Activated CD8-positive, alpha-beta T cell treated with anti-CD3 and anti-CD28 coated beads, Interleukin-2, amount 10 ng/mL, durations not matched to agents 7 days and 5 days (primary cell): Measurements from ENCODE around the gene RIN3. TPM values are rescaled to one million over a fixed set of nuclear protein-coding genes. Genes with fewer than 3 reads are reported as not detected.
A peak's percentile ranks its signal among the peaks of the same experiment; 100 is the strongest.

Experiments
- ATAC-seq: fragments of 150-1000 bp; cut with Tn5 transposase; one replicate; pipeline ENCODE4 v1.10.0; 2021; ENCODE audit warnings: moderate library complexity
- CTCF ChIA-PET: fragments of 350-600 bp; sonication (Branson Sonifier 250); formaldehyde crosslinking; loops from one replicate; lab custom pipeline; 2021; ENCODE audit warnings: antibody characterized with exemption; lab: Charles Lee
- POLR2A ChIA-PET: fragments of 350-600 bp; sonication (Branson Sonifier 250); formaldehyde crosslinking; loops from one replicate; lab custom pipeline; 2021; ENCODE audit warnings: antibody characterized with exemption; lab: Charles Lee
- DNase-seq: peaks from one replicate; pipeline ENCODE4 v3.0.0-alpha.2; 2020
- H3K27ac Mint-ChIP-seq: one replicate; pipeline ENCODE4 v1.8.0; 2021; ENCODE audit warnings: mild to moderate bottlenecking, mixed read lengths
- H3K27me3 Mint-ChIP-seq: one replicate; pipeline ENCODE4 v1.8.0; 2021; ENCODE audit warnings: low read depth, mixed read lengths
- H3K36me3 Mint-ChIP-seq: one replicate; pipeline ENCODE4 v1.8.0; 2021; ENCODE audit warnings: low read depth, mixed read lengths
- H3K4me1 Mint-ChIP-seq: one replicate; pipeline ENCODE4 v1.8.0; 2021; ENCODE audit warnings: low read depth, mixed read lengths
- H3K4me3 Mint-ChIP-seq: one replicate; pipeline ENCODE4 v1.8.0; 2021; ENCODE audit warnings: mild to moderate bottlenecking, mixed read lengths
- H3K9me3 Mint-ChIP-seq: one replicate; pipeline ENCODE4 v1.8.0; 2022; ENCODE audit warnings: mixed read lengths; ENCODE audit not compliant: insufficient read depth
- total RNA-seq, 2 experiments: library from RNA; stranded (reverse); gene quantifications; one replicate each; pipeline ENCODE4 v1.2.3, GENCODE V29; 2021

Gene RIN3
- total RNA-seq, 2 experiments from 2014 or later, result 85.6 to 89.0 TPM

- ATAC-seq, result no peak
- POLR2A ChIA-PET, result interaction anchor here (1.8 to 5.3 kb wide), 2 partner anchors 35 to 64 kb away, joined by 8 to 48 read pairs; no protein-coding TSS in a partner anchor
These were observed 136.5 kb downstream of the RIN3 start for GRCh38 chr14:92649934-92650545.

GRCh38 chr14:92650581-92651105, 137.1 kb downstream of the RIN3 start:
- ChIA-PET POLR2A (interaction anchor here (0.5 to 5.3 kb wide), 5 partner anchors 10 to 76 kb away, joined by 3 to 48 read pairs (median 3); no protein-coding TSS in a partner anchor), CTCF (interaction anchor here (0.6 to 2.9 kb wide), 9 partner anchors 13 to 73 kb away, joined by 3 to 18 read pairs (median 3); no protein-coding TSS in a partner anchor)
- peak; percentile 1 for ATAC-seq
- Mint-ChIP-seq H3K27me3 (no peaks in the 10 kb centered on the region), H3K36me3 (peaks cover 66% of the 10 kb centered on the region), H3K4me1 (peaks cover 89% of the 10 kb centered on the region), H3K9me3 (no peaks in the 10 kb centered on the region), H3K4me3 (peak overlapping the region; percentile 99), H3K27ac (peak overlapping the region; percentile 99)
- no peak for DNase-seq

More at GRCh38 chr14:92649934-92650545, 136.5 kb downstream of the RIN3 start:
- peaks cover 66% of the 10 kb centered on the region for H3K36me3 Mint-ChIP-seq
- H3K9me3 Mint-ChIP-seq, result peaks cover 2% of the 10 kb centered on the region
- H3K4me3 Mint-ChIP-seq, result peak overlapping the region; percentile 99
- peaks cover 89% of the 10 kb centered on the region for H3K4me1 Mint-ChIP-seq
- H3K27ac Mint-ChIP-seq, result peak overlapping the region; percentile 99
- CTCF ChIA-PET, result interaction anchor here (0.9 to 2.9 kb wide), 7 partner anchors 12 to 73 kb away, joined by 3 to 18 read pairs (median 3); no protein-coding TSS in a partner anchor
- no peak for DNase-seq
- H3K27me3 Mint-ChIP-seq, result no peaks in the 10 kb centered on the region

- peak; percentile 79 for ATAC-seq
- Mint-ChIP-seq H3K27me3 (no peaks in the 10 kb centered on the region), H3K27ac (peak overlapping the region; percentile 99), H3K4me1 (peaks cover 89% of the 10 kb centered on the region), H3K4me3 (peak overlapping the region; percentile 99), H3K36me3 (peaks cover 66% of the 10 kb centered on the region), H3K9me3 (no peaks in the 10 kb centered on the region)
- CTCF ChIA-PET, result interaction anchor here (0.6 to 3.0 kb wide), 11 partner anchors 13 to 82 kb away, joined by 3 to 18 read pairs (median 3); no protein-coding TSS in a partner anchor
- POLR2A ChIA-PET, result interaction anchor here (0.5 to 5.3 kb wide), 7 partner anchors 9 to 88 kb away, joined by 3 to 48 read pairs (median 3); no protein-coding TSS in a partner anchor
- DNase-seq, result peak; percentile 92
These were observed 137.7 kb downstream of the RIN3 start for GRCh38 chr14:92651106-92651757.

GRCh38 chr14:92651758-92652406, 138.3 kb downstream of the RIN3 start:
- Mint-ChIP-seq H3K27ac (peak overlapping the region; percentile 99), H3K9me3 (no peaks in the 10 kb centered on the region), H3K36me3 (peaks cover 71% of the 10 kb centered on the region), H3K4me3 (peak overlapping the region; percentile 99), H3K4me1 (peaks cover 89% of the 10 kb centered on the region), H3K27me3 (no peaks in the 10 kb centered on the region)
- POLR2A ChIA-PET, result interaction anchor here (0.6 to 5.3 kb wide), 10 partner anchors 8 to 369 kb away, joined by 3 to 48 read pairs (median 3); no protein-coding TSS in a partner anchor
- peak; percentile 65 for DNase-seq
- ATAC-seq, result peak; percentile 11
- CTCF ChIA-PET, result interaction anchor here (0.6 to 3.8 kb wide), 12 partner anchors 12 to 545 kb away, joined by 3 to 21 read pairs (median 6); partner anchors contain the start of gene ATXN3

GRCh38 chr14:92652413-92653151, 139.0 kb downstream of the RIN3 start:
- peak; percentile 14 for ATAC-seq
- H3K27me3 Mint-ChIP-seq, result no peaks in the 10 kb centered on the region
- peak; percentile 44 for DNase-seq
- H3K9me3 Mint-ChIP-seq, result no peaks in the 10 kb centered on the region
- peaks cover 76% of the 10 kb centered on the region for H3K36me3 Mint-ChIP-seq
- H3K4me3 Mint-ChIP-seq, result peak overlapping the region; percentile 99
- H3K27ac Mint-ChIP-seq, result peak overlapping the region; percentile 99
- ChIA-PET POLR2A (interaction anchor here (0.6 to 5.3 kb wide), 13 partner anchors 8 to 461 kb away, joined by 3 to 48 read pairs (median 3); no protein-coding TSS in a partner anchor), CTCF (interaction anchor here (0.6 to 3.8 kb wide), 14 partner anchors 12 to 546 kb away, joined by 3 to 21 read pairs (median 4); partner anchors contain the start of gene ATXN3)
- H3K4me1 Mint-ChIP-seq, result peaks cover 89% of the 10 kb centered on the region

GRCh38 chr14:92653162-92653651, 139.6 kb downstream of the RIN3 start:
- no peaks in the 10 kb centered on the region for H3K9me3 Mint-ChIP-seq
- CTCF ChIA-PET, result interaction anchor here (0.9 to 3.8 kb wide), 12 partner anchors 11 to 84 kb away, joined by 3 to 21 read pairs (median 5); no protein-coding TSS in a partner anchor
- H3K27ac Mint-ChIP-seq, result peak overlapping the region; percentile 99
- H3K27me3 Mint-ChIP-seq, result no peaks in the 10 kb centered on the region
- H3K36me3 Mint-ChIP-seq, result peaks cover 78% of the 10 kb centered on the region
- peak; percentile 56 for DNase-seq
- peak overlapping the region; percentile 99 for H3K4me3 Mint-ChIP-seq
- H3K4me1 Mint-ChIP-seq, result peaks cover 89% of the 10 kb centered on the region
- POLR2A ChIA-PET, result interaction anchor here (0.6 to 5.3 kb wide), 15 partner anchors 7 to 818 kb away, joined by 3 to 48 read pairs (median 3); partner anchors contain the start of gene ATXN3
- peak; percentile 10 for ATAC-seq

- H3K9me3 Mint-ChIP-seq, result no peaks in the 10 kb centered on the region
- peak overlapping the region; percentile 99 for H3K27ac Mint-ChIP-seq
- POLR2A ChIA-PET, result interaction anchor here (0.5 to 5.3 kb wide), 7 partner anchors 22 to 819 kb away, joined by 3 to 48 read pairs (median 3); partner anchors contain the start of gene ATXN3
- peaks cover 88% of the 10 kb centered on the region for H3K4me1 Mint-ChIP-seq
- H3K4me3 Mint-ChIP-seq, result peak overlapping the region; percentile 99
- ATAC-seq (no peak), DNase-seq (no peak)
- H3K36me3 Mint-ChIP-seq, result peaks cover 79% of the 10 kb centered on the region
- H3K27me3 Mint-ChIP-seq, result no peaks in the 10 kb centered on the region
- CTCF ChIA-PET, result interaction anchor here (0.6 to 3.8 kb wide), 6 partner anchors 10 to 86 kb away, joined by 3 to 21 read pairs (median 8); no protein-coding TSS in a partner anchor
These were observed 140.8 kb downstream of the RIN3 start for GRCh38 chr14:92654239-92654901.

GRCh38 chr14:92655419-92656201, 142.0 kb downstream of the RIN3 start:
- peak overlapping the region; percentile 49 for H3K4me3 Mint-ChIP-seq
- H3K9me3 Mint-ChIP-seq, result no peaks in the 10 kb centered on the region
- H3K27ac Mint-ChIP-seq, result peak overlapping the region; percentile 56
- POLR2A ChIA-PET, result no interaction called here
- CTCF ChIA-PET, result interaction anchor here (3.8 kb wide), 1 partner anchor 9 kb away, joined by 15 read pairs; no protein-coding TSS in a partner anchor
- peaks cover 85% of the 10 kb centered on the region for H3K36me3 Mint-ChIP-seq
- ATAC-seq, result no peak
- DNase-seq, result no peak
- peaks cover 88% of the 10 kb centered on the region for H3K4me1 Mint-ChIP-seq
- no peaks in the 10 kb centered on the region for H3K27me3 Mint-ChIP-seq
